WTC11 (cell line): ENCODE data around the gene SHISAL2A.

Experiments
- CBFB ChIP-seq: sonication (generic); formaldehyde crosslinking; IDR thresholded peaks from 2 replicates; pipeline ENCODE4 v1.8.1; 2022; ENCODE audit warnings: mild to moderate bottlenecking, low read depth, missing genetic modification reagents
- FOXP1 ChIP-seq: sonication (generic); formaldehyde crosslinking; IDR thresholded peaks from 2 replicates; pipeline ENCODE4 v1.8.0; 2022; ENCODE audit warnings: missing genetic modification reagents, mild to moderate bottlenecking, moderate library complexity, borderline replicate concordance
- JUN ChIP-seq: sonication (generic); formaldehyde crosslinking; IDR thresholded peaks from 2 replicates; pipeline ENCODE4 v1.8.0; 2023; ENCODE audit warnings: mild to moderate bottlenecking, missing genetic modification reagents
- NR3C1 ChIP-seq: sonication (generic); formaldehyde crosslinking; conservative IDR thresholded peaks from 2 replicates; pipeline ENCODE4 v1.8.1; 2023; ENCODE audit warnings: low read depth, mild to moderate bottlenecking, missing genetic modification reagents
- SP1 ChIP-seq: sonication (generic); formaldehyde crosslinking; conservative IDR thresholded peaks from 2 replicates; pipeline ENCODE4 v1.8.1; 2022; ENCODE audit warnings: missing genetic modification reagents
- TEAD4 ChIP-seq: sonication (generic); formaldehyde crosslinking; IDR thresholded peaks from 2 replicates; pipeline ENCODE4 v1.8.0; 2022; ENCODE audit warnings: mild to moderate bottlenecking, missing genetic modification reagents
- ZNF219 ChIP-seq: sonication (generic); formaldehyde crosslinking; IDR thresholded peaks from 2 replicates; pipeline ENCODE4 v1.8.0; 2023; ENCODE audit warnings: missing genetic modification reagents, mild to moderate bottlenecking, borderline replicate concordance
- TF ChIP-seq, protein P1 (sequence below): fragments of 200-600 bp; IDR thresholded peaks from 2 replicates; pipeline ENCODE4 v1.8.0; 2022; ENCODE audit warnings: antibody characterized with exemption
- TF ChIP-seq, protein P2 (sequence below): sonication (generic); formaldehyde crosslinking; conservative IDR thresholded peaks from 2 replicates; pipeline ENCODE4 v1.8.1; 2023; ENCODE audit warnings: mild to moderate bottlenecking, low read depth, missing genetic modification reagents, moderate library complexity
- TF ChIP-seq, protein P3 (sequence below): sonication (generic); formaldehyde crosslinking; IDR thresholded peaks from 2 replicates; pipeline ENCODE4 v1.8.0; 2022; ENCODE audit warnings: mild to moderate bottlenecking, missing genetic modification reagents
- TF ChIP-seq, protein P4 (sequence below): sonication (generic); formaldehyde crosslinking; IDR thresholded peaks from 2 replicates; pipeline ENCODE4 v1.8.1; 2022; ENCODE audit warnings: low read depth, missing genetic modification reagents, borderline replicate concordance
- TF ChIP-seq, protein P5 (sequence below): sonication (generic); formaldehyde crosslinking; IDR thresholded peaks from 2 replicates; pipeline ENCODE4 v1.8.1; 2023; ENCODE audit warnings: mild to moderate bottlenecking, missing genetic modification reagents, borderline replicate concordance
- TF ChIP-seq, protein P6 (sequence below): sonication (generic); formaldehyde crosslinking; IDR thresholded peaks from 2 replicates; pipeline ENCODE4 v1.8.1; 2022; ENCODE audit warnings: missing genetic modification reagents, borderline replicate concordance

DNA sequence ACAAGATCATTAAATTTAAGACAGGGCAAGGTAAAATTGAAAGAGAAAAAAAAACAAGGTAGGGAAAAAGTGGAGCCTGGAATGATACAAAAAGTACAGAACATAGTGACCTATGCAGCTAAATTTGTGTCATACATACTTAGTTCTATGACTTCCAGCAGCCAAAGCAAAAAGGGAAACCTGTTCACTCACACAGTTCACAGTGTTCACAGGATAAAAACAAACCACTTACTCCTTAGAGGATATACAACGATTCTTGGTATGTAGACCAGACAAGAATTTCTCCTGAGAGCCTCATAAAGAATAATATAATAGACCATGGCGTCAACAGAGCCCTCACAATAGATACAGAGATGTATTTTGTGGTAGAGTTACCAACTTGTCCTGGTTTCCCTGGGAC, 37.6 kb downstream of the SHISAL2A start:
- TF ChIP-seq CBFB (CRISPR knock-in tag): no peak
- no peak for TF ChIP-seq ZNF219 (CRISPR knock-in tag)
- TF ChIP-seq, protein P1, sequence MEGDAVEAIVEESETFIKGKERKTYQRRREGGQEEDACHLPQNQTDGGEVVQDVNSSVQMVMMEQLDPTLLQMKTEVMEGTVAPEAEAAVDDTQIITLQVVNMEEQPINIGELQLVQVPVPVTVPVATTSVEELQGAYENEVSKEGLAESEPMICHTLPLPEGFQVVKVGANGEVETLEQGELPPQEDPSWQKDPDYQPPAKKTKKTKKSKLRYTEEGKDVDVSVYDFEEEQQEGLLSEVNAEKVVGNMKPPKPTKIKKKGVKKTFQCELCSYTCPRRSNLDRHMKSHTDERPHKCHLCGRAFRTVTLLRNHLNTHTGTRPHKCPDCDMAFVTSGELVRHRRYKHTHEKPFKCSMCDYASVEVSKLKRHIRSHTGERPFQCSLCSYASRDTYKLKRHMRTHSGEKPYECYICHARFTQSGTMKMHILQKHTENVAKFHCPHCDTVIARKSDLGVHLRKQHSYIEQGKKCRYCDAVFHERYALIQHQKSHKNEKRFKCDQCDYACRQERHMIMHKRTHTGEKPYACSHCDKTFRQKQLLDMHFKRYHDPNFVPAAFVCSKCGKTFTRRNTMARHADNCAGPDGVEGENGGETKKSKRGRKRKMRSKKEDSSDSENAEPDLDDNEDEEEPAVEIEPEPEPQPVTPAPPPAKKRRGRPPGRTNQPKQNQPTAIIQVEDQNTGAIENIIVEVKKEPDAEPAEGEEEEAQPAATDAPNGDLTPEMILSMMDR: no peak
- TF ChIP-seq JUN (CRISPR knock-in tag): no peak
- TF ChIP-seq NR3C1: no peak
- TF ChIP-seq, protein P2, sequence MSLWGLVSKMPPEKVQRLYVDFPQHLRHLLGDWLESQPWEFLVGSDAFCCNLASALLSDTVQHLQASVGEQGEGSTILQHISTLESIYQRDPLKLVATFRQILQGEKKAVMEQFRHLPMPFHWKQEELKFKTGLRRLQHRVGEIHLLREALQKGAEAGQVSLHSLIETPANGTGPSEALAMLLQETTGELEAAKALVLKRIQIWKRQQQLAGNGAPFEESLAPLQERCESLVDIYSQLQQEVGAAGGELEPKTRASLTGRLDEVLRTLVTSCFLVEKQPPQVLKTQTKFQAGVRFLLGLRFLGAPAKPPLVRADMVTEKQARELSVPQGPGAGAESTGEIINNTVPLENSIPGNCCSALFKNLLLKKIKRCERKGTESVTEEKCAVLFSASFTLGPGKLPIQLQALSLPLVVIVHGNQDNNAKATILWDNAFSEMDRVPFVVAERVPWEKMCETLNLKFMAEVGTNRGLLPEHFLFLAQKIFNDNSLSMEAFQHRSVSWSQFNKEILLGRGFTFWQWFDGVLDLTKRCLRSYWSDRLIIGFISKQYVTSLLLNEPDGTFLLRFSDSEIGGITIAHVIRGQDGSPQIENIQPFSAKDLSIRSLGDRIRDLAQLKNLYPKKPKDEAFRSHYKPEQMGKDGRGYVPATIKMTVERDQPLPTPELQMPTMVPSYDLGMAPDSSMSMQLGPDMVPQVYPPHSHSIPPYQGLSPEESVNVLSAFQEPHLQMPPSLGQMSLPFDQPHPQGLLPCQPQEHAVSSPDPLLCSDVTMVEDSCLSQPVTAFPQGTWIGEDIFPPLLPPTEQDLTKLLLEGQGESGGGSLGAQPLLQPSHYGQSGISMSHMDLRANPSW: no peak
- no peak for TF ChIP-seq TEAD4 (CRISPR knock-in tag)
- TF ChIP-seq, protein P3, sequence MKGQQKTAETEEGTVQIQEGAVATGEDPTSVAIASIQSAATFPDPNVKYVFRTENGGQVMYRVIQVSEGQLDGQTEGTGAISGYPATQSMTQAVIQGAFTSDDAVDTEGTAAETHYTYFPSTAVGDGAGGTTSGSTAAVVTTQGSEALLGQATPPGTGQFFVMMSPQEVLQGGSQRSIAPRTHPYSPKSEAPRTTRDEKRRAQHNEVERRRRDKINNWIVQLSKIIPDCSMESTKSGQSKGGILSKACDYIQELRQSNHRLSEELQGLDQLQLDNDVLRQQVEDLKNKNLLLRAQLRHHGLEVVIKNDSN (CRISPR knock-in tag): no peak
- TF ChIP-seq SP1 (CRISPR knock-in tag): no peak
- TF ChIP-seq, protein P4, sequence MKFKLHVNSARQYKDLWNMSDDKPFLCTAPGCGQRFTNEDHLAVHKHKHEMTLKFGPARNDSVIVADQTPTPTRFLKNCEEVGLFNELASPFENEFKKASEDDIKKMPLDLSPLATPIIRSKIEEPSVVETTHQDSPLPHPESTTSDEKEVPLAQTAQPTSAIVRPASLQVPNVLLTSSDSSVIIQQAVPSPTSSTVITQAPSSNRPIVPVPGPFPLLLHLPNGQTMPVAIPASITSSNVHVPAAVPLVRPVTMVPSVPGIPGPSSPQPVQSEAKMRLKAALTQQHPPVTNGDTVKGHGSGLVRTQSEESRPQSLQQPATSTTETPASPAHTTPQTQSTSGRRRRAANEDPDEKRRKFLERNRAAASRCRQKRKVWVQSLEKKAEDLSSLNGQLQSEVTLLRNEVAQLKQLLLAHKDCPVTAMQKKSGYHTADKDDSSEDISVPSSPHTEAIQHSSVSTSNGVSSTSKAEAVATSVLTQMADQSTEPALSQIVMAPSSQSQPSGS (CRISPR knock-in tag): no peak
- TF ChIP-seq, protein P5, sequence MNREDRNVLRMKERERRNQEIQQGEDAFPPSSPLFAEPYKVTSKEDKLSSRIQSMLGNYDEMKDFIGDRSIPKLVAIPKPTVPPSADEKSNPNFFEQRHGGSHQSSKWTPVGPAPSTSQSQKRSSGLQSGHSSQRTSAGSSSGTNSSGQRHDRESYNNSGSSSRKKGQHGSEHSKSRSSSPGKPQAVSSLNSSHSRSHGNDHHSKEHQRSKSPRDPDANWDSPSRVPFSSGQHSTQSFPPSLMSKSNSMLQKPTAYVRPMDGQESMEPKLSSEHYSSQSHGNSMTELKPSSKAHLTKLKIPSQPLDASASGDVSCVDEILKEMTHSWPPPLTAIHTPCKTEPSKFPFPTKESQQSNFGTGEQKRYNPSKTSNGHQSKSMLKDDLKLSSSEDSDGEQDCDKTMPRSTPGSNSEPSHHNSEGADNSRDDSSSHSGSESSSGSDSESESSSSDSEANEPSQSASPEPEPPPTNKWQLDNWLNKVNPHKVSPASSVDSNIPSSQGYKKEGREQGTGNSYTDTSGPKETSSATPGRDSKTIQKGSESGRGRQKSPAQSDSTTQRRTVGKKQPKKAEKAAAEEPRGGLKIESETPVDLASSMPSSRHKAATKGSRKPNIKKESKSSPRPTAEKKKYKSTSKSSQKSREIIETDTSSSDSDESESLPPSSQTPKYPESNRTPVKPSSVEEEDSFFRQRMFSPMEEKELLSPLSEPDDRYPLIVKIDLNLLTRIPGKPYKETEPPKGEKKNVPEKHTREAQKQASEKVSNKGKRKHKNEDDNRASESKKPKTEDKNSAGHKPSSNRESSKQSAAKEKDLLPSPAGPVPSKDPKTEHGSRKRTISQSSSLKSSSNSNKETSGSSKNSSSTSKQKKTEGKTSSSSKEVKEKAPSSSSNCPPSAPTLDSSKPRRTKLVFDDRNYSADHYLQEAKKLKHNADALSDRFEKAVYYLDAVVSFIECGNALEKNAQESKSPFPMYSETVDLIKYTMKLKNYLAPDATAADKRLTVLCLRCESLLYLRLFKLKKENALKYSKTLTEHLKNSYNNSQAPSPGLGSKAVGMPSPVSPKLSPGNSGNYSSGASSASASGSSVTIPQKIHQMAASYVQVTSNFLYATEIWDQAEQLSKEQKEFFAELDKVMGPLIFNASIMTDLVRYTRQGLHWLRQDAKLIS (CRISPR knock-in tag): no peak
- no peak for TF ChIP-seq FOXP1
- TF ChIP-seq, protein P6, sequence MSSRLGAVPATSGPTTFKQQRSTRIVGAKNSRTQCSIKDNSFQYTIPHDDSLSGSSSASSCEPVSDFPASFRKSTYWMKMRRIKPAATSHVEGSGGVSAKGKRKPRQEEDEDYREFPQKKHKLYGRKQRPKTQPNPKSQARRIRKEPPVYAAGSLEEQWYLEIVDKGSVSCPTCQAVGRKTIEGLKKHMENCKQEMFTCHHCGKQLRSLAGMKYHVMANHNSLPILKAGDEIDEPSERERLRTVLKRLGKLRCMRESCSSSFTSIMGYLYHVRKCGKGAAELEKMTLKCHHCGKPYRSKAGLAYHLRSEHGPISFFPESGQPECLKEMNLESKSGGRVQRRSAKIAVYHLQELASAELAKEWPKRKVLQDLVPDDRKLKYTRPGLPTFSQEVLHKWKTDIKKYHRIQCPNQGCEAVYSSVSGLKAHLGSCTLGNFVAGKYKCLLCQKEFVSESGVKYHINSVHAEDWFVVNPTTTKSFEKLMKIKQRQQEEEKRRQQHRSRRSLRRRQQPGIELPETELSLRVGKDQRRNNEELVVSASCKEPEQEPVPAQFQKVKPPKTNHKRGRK: no peak
